Ishikawa (cell line): ENCODE data around the gene SF1.

Experiments
- CEBPB ChIP-seq: IDR thresholded peaks from 2 replicates; pipeline ENCODE4 v1.6.1; 2012
- CREB1 ChIP-seq: IDR thresholded peaks from 2 replicates; pipeline ENCODE4 v1.6.1; 2012; ENCODE audit warnings: low read depth
- EGR1 ChIP-seq: IDR thresholded peaks from 2 replicates; pipeline ENCODE4 v1.6.1; 2012
- EP300 ChIP-seq: IDR thresholded peaks from 2 replicates; pipeline ENCODE4 v1.6.1; 2012; ENCODE audit warnings: borderline replicate concordance
- FOXM1 ChIP-seq: IDR thresholded peaks from 2 replicates; pipeline ENCODE4 v1.6.1; 2012; ENCODE audit warnings: low read depth, borderline replicate concordance
- MAX ChIP-seq: IDR thresholded peaks from 2 replicates; pipeline ENCODE4 v1.6.1; 2012
- NFIC ChIP-seq: IDR thresholded peaks from 2 replicates; pipeline ENCODE4 v1.6.1; 2012
- RAD21 ChIP-seq: IDR thresholded peaks from 2 replicates; pipeline ENCODE4 v1.6.1; 2012; ENCODE audit warnings: low read depth
- REST ChIP-seq: IDR thresholded peaks from 2 replicates; pipeline ENCODE4 v1.6.1; 2012; ENCODE audit warnings: low read depth, mild to moderate bottlenecking
- TAF1 ChIP-seq: IDR thresholded peaks from 2 replicates; pipeline ENCODE4 v1.6.1; 2012; ENCODE audit warnings: low read depth, mild to moderate bottlenecking
- TCF12 ChIP-seq: IDR thresholded peaks from 2 replicates; pipeline ENCODE4 v1.6.1; 2012; ENCODE audit warnings: low read depth
- TEAD4 ChIP-seq: IDR thresholded peaks from 2 replicates; pipeline ENCODE4 v1.6.1; 2012
- USF1 ChIP-seq: IDR thresholded peaks from 2 replicates; pipeline ENCODE4 v1.6.1; 2012
- YY1 ChIP-seq: IDR thresholded peaks from 2 replicates; pipeline ENCODE4 v1.6.1; 2012; ENCODE audit warnings: low read depth
- ZBTB7A ChIP-seq: IDR thresholded peaks from 2 replicates; pipeline ENCODE4 v1.6.1; 2012; ENCODE audit warnings: low read depth

SF1 gene

DNA sequence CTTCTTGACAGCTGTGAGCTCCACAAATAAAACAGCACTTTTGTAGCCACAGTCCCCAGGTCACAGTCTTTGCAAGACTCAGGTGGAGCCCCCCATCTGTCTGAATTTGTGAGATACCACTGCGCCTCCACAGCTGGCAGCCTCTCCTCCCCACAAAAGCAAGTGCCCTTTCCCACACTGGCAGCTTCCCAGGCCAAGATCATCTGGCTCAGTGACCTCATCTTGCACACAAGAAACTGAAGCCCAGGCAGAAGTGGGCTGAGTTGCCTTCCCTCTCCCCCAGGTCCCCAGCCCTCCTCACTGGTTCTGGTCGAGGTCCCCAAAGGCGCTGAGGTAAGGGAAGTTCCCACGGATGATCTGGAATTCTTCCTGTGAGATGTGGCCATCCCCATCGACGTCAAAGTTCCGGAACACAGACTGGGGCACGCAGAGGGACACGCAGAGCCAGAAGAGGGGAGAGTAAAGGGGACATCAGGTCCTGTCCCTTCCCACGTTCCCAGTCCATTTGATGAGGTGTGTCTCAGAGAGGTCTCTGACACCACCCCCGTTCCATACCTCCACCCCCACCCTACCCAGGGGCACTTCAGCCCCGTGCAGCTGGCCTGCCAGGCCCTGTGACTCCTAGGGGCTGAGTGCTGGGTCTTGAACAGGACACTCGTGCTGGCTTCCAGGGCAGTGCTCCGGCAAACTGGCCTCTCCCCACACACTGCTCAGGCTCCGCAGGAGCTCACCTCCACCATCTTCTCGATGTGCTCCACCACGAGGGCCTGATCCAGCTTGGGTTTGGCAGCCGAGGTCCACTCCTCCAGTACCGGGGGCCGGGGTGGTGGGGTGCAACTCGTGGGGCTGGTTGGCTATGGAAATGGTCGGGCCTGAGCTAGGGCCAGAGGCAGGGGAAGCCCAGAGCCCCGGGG, 43.3 kb downstream of the SF1 start:
- TF ChIP-seq TCF12 = no peak
- no peak for TF ChIP-seq ZBTB7A
- no peak for TF ChIP-seq EGR1
- no peak for TF ChIP-seq FOXM1
- TF ChIP-seq TAF1 = no peak
- no peak for TF ChIP-seq YY1
- TF ChIP-seq CREB1 = no peak
- TF ChIP-seq USF1 = no peak
- no peak for TF ChIP-seq TEAD4
- no peak for TF ChIP-seq MAX
- no peak for TF ChIP-seq CEBPB
- no peak for TF ChIP-seq RAD21

- TF ChIP-seq CEBPB (no peak), EGR1 (no peak), YY1 (no peak), TEAD4 (no peak), MAX (no peak)
These were observed 46.7 kb downstream of the SF1 start for GRCh38 chr11:64731601-64732000.

- no peak for TF ChIP-seq TCF12
- no peak for TF ChIP-seq TEAD4
- TF ChIP-seq ZBTB7A = no peak
- TF ChIP-seq MAX = no peak
- TF ChIP-seq TAF1 = no peak
- no peak for TF ChIP-seq EGR1
- no peak for TF ChIP-seq FOXM1
- TF ChIP-seq CREB1 = no peak
- no peak for TF ChIP-seq USF1
- TF ChIP-seq CEBPB = no peak
- no peak for TF ChIP-seq RAD21
- TF ChIP-seq EP300 = no peak
- no peak for TF ChIP-seq NFIC
- no peak for TF ChIP-seq REST
- TF ChIP-seq YY1 = no peak
These were observed 48.4 kb downstream of the SF1 start for GRCh38 chr11:64729851-64730382.

- no peak for TF ChIP-seq FOXM1
- TF ChIP-seq REST = no peak
- no peak for TF ChIP-seq CEBPB
- no peak for TF ChIP-seq TCF12
These were observed 49.5 kb downstream of the SF1 start for GRCh38 chr11:64728757-64729365.

GRCh38 chr11:64726867-64727530, 51.3 kb downstream of the SF1 start:
- TF ChIP-seq ZBTB7A = no peak
- no peak for TF ChIP-seq TCF12
- TF ChIP-seq TAF1 = no peak
- no peak for TF ChIP-seq CREB1
- TF ChIP-seq FOXM1 = no peak
- TF ChIP-seq CEBPB = no peak
- no peak for TF ChIP-seq YY1
- no peak for TF ChIP-seq USF1
- TF ChIP-seq MAX = no peak
- TF ChIP-seq RAD21 = no peak
- TF ChIP-seq TEAD4 = no peak
- TF ChIP-seq EGR1 = no peak
- no peak for TF ChIP-seq NFIC
